ENCODE data around the gene GLYATL1B. TPM values are rescaled to one million over a fixed set of nuclear protein-coding genes. Genes with fewer than 3 reads are reported as not detected.
"Not testable (repeated sequence)": the region's sequence is repeated elsewhere in the genome, so short reads cannot be mapped to it uniquely, and the experiment has no call there.

Gene GLYATL1B
- polyA plus RNA-seq (2013, experiment 1 of 2) = not detected
- not detected for polyA plus RNA-seq (2013, experiment 2 of 2)

GRCh38 chr11:59086007-59086406 is at the start of gene GLYATL1B:
Gene GLYATL1B, plus strand, starts transcription at chr11:59086307. Its CDS starts 0 bp downstream, at chr11:59086307.
- H3K4me3 ChIP-seq (ENCODE audit: extremely low read depth, insufficient read depth, low read length, poor library complexity, severe bottlenecking); H3K36me3 ChIP-seq (ENCODE audit: control insufficient read depth, insufficient read depth, low read length); H3K27ac ChIP-seq (ENCODE audit: low read depth, low read length, severe bottlenecking); H3K9me3 ChIP-seq (ENCODE audit: control insufficient read depth, low read length); H3K4me1 ChIP-seq (ENCODE audit: control insufficient read depth, insufficient read depth, low read length, poor library complexity, severe bottlenecking): not testable (repeated sequence)
- 90% methylated on average over 2 of the region's 5 CpGs; no CpG with 5 or more reads in 1 of the 2 experiments for WGBS, 2 experiments (ENCODE audit: insufficient coverage in 2 of 2)

- not testable (repeated sequence) for H3K9me3 ChIP-seq (ENCODE audit: control insufficient read depth, low read length); H3K4me1 ChIP-seq (ENCODE audit: control insufficient read depth, insufficient read depth, low read length, poor library complexity, severe bottlenecking); H3K4me3 ChIP-seq (ENCODE audit: extremely low read depth, insufficient read depth, low read length, poor library complexity, severe bottlenecking); H3K36me3 ChIP-seq (ENCODE audit: control insufficient read depth, insufficient read depth, low read length); H3K27ac ChIP-seq (ENCODE audit: low read depth, low read length, severe bottlenecking)
- 100% methylated on average over 1 of the region's 2 CpGs for WGBS, 2 experiments (ENCODE audit: insufficient coverage in 2 of 2)
Observed at GRCh38 chr11:59036542-59036941, 49.6 kb upstream of the GLYATL1B start.

GRCh38 chr11:59037434-59037833 is 48.7 kb upstream of the GLYATL1B start:
- WGBS, 2 experiments (ENCODE audit: insufficient coverage in 2 of 2) = 67% methylated on average over 1 of the region's 1 CpG; no CpG with 5 or more reads in 1 of the 2 experiments
- not testable (repeated sequence) for H3K27ac ChIP-seq (ENCODE audit: low read depth, low read length, severe bottlenecking); H3K9me3 ChIP-seq (ENCODE audit: control insufficient read depth, low read length); H3K4me1 ChIP-seq (ENCODE audit: control insufficient read depth, insufficient read depth, low read length, poor library complexity, severe bottlenecking); H3K4me3 ChIP-seq (ENCODE audit: extremely low read depth, insufficient read depth, low read length, poor library complexity, severe bottlenecking); H3K36me3 ChIP-seq (ENCODE audit: control insufficient read depth, insufficient read depth, low read length)

- H3K4me3 ChIP-seq (ENCODE audit: extremely low read depth, insufficient read depth, low read length, poor library complexity, severe bottlenecking) = no peak overlapping the region
- no peaks in the 10 kb centered on the region for H3K36me3 ChIP-seq (ENCODE audit: control insufficient read depth, insufficient read depth, low read length)
- 69 to 78% methylated on average over 2 of the region's 3 CpGs for WGBS, 2 experiments (ENCODE audit: insufficient coverage in 2 of 2)
- H3K4me1 ChIP-seq (ENCODE audit: control insufficient read depth, insufficient read depth, low read length, poor library complexity, severe bottlenecking) = no peaks in the 10 kb centered on the region
- no peak overlapping the region for H3K27ac ChIP-seq (ENCODE audit: low read depth, low read length, severe bottlenecking)
- H3K9me3 ChIP-seq (ENCODE audit: control insufficient read depth, low read length) = no peaks in the 10 kb centered on the region
Observed at GRCh38 chr11:59040607-59041006, 45.5 kb upstream of the GLYATL1B start.

GRCh38 chr11:59051383-59051782 is 34.7 kb upstream of the GLYATL1B start:
- no CpG with 5 or more reads among the region's 1 CpG for WGBS, 2 experiments (ENCODE audit: insufficient coverage in 2 of 2)
- not testable (repeated sequence) for H3K4me3 ChIP-seq (ENCODE audit: extremely low read depth, insufficient read depth, low read length, poor library complexity, severe bottlenecking); H3K27ac ChIP-seq (ENCODE audit: low read depth, low read length, severe bottlenecking)

GRCh38 chr11:59052355-59052754 is 33.8 kb upstream of the GLYATL1B start:
- WGBS, 2 experiments (ENCODE audit: insufficient coverage in 2 of 2) = 80% methylated on average over 1 of the region's 2 CpGs
- not testable (repeated sequence) for H3K4me3 ChIP-seq (ENCODE audit: extremely low read depth, insufficient read depth, low read length, poor library complexity, severe bottlenecking); H3K27ac ChIP-seq (ENCODE audit: low read depth, low read length, severe bottlenecking); H3K36me3 ChIP-seq (ENCODE audit: control insufficient read depth, insufficient read depth, low read length); H3K4me1 ChIP-seq (ENCODE audit: control insufficient read depth, insufficient read depth, low read length, poor library complexity, severe bottlenecking); H3K9me3 ChIP-seq (ENCODE audit: control insufficient read depth, low read length)

More at GRCh38 chr11:59051383-59051782, 34.7 kb upstream of the GLYATL1B start:
- H3K36me3 ChIP-seq (ENCODE audit: control insufficient read depth, insufficient read depth, low read length); H3K4me1 ChIP-seq (ENCODE audit: control insufficient read depth, insufficient read depth, low read length, poor library complexity, severe bottlenecking); H3K9me3 ChIP-seq (ENCODE audit: control insufficient read depth, low read length): not testable (repeated sequence)

- Histone ChIP-seq H3K36me3 (ENCODE audit: control insufficient read depth, insufficient read depth, low read length) (no peaks in the 10 kb centered on the region), H3K27ac (ENCODE audit: low read depth, low read length, severe bottlenecking) (no peak overlapping the region), H3K4me1 (ENCODE audit: control insufficient read depth, insufficient read depth, low read length, poor library complexity, severe bottlenecking) (no peaks in the 10 kb centered on the region), H3K4me3 (ENCODE audit: extremely low read depth, insufficient read depth, low read length, poor library complexity, severe bottlenecking) (no peak overlapping the region), H3K9me3 (ENCODE audit: control insufficient read depth, low read length) (no peaks in the 10 kb centered on the region)
- no CpG with 5 or more reads among the region's 2 CpGs for WGBS, 2 experiments (ENCODE audit: insufficient coverage in 2 of 2)
Observed at GRCh38 chr11:59053387-59053786, 32.7 kb upstream of the GLYATL1B start.

GRCh38 chr11:59058120-59059033 is 27.7 kb upstream of the GLYATL1B start:
- not testable (repeated sequence) for H3K4me1 ChIP-seq (ENCODE audit: control insufficient read depth, insufficient read depth, low read length, poor library complexity, severe bottlenecking); H3K36me3 ChIP-seq (ENCODE audit: control insufficient read depth, insufficient read depth, low read length); H3K9me3 ChIP-seq (ENCODE audit: control insufficient read depth, low read length); H3K27ac ChIP-seq (ENCODE audit: low read depth, low read length, severe bottlenecking)
- 8 to 14% methylated on average over 16 to 17 of the region's 27 CpGs for WGBS, 2 experiments (ENCODE audit: insufficient coverage in 2 of 2)
- H3K4me3 ChIP-seq (ENCODE audit: extremely low read depth, insufficient read depth, low read length, poor library complexity, severe bottlenecking) = peak overlapping the region; percentile 23

GRCh38 chr11:59060096-59060495 is 26.0 kb upstream of the GLYATL1B start:
- not testable (repeated sequence) for H3K4me1 ChIP-seq (ENCODE audit: control insufficient read depth, insufficient read depth, low read length, poor library complexity, severe bottlenecking); H3K9me3 ChIP-seq (ENCODE audit: control insufficient read depth, low read length); H3K27ac ChIP-seq (ENCODE audit: low read depth, low read length, severe bottlenecking); H3K36me3 ChIP-seq (ENCODE audit: control insufficient read depth, insufficient read depth, low read length); H3K4me3 ChIP-seq (ENCODE audit: extremely low read depth, insufficient read depth, low read length, poor library complexity, severe bottlenecking)
- 84 to 87% methylated on average over 3 of the region's 3 CpGs for WGBS, 2 experiments (ENCODE audit: insufficient coverage in 2 of 2)

GRCh38 chr11:59062602-59063529 is 23.2 kb upstream of the GLYATL1B start:
- WGBS, 2 experiments (ENCODE audit: insufficient coverage in 2 of 2) = 91 to 93% methylated on average over 44 to 46 of the region's 56 CpGs
- Histone ChIP-seq H3K4me3 (ENCODE audit: extremely low read depth, insufficient read depth, low read length, poor library complexity, severe bottlenecking) (no peak overlapping the region), H3K36me3 (ENCODE audit: control insufficient read depth, insufficient read depth, low read length) (no peaks in the 10 kb centered on the region)

More at GRCh38 chr11:59062602-59063529, 23.2 kb upstream of the GLYATL1B start:
- H3K4me1 ChIP-seq (ENCODE audit: control insufficient read depth, insufficient read depth, low read length, poor library complexity, severe bottlenecking) = no peaks in the 10 kb centered on the region
- no peaks in the 10 kb centered on the region for H3K9me3 ChIP-seq (ENCODE audit: control insufficient read depth, low read length)
- no peak overlapping the region for H3K27ac ChIP-seq (ENCODE audit: low read depth, low read length, severe bottlenecking)

All from mesodermal cell (in vitro differentiated cells).